Testis (tissue), 2 donors: ENCODE results near the gene TBX18.

Experiments
- POLR2A ChIP-seq: fragments of 450-650 bp; IDR thresholded peaks from one replicate; pipeline ENCODE4 v1.6.1; 2017; ENCODE audit warnings: antibody characterized with exemption, mild to moderate bottlenecking, moderate library complexity
- TF ChIP-seq, protein P1 (sequence below), 3 experiments: fragments of 450-650 bp in 2 of 3; fragments of 200-600 bp in 1 of 3; sonication (generic) in 1 of 3; IDR thresholded peaks; one replicate each; pipeline ENCODE4 v1.5.1; 2016 to 2019; ENCODE audit warnings: antibody characterized with exemption in 3 of 3, mild to moderate bottlenecking in 2 of 3, moderate library complexity in 1 of 3

DNA sequence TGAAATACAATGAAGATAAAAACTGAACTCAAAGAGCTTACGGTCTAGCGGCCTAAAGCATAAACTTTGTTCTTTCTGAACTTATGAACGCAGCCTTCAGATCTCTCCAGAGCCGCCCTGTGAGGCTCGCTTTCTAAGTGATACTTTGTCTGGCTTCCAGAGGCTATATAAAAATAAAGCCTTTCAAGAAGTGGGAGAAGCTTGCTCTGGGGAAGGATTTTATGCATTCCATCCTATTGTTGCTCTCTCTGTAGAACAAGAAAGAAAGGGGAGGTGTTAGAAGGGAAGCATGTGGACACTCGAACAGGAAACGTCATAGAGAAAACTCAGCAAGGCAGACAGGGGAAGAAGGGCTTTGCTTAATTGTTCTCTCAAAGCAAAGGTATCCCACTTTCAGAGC, 77.0 kb downstream of the TBX18 start:
- TF ChIP-seq POLR2A, result no peak
- TF ChIP-seq, protein P1, sequence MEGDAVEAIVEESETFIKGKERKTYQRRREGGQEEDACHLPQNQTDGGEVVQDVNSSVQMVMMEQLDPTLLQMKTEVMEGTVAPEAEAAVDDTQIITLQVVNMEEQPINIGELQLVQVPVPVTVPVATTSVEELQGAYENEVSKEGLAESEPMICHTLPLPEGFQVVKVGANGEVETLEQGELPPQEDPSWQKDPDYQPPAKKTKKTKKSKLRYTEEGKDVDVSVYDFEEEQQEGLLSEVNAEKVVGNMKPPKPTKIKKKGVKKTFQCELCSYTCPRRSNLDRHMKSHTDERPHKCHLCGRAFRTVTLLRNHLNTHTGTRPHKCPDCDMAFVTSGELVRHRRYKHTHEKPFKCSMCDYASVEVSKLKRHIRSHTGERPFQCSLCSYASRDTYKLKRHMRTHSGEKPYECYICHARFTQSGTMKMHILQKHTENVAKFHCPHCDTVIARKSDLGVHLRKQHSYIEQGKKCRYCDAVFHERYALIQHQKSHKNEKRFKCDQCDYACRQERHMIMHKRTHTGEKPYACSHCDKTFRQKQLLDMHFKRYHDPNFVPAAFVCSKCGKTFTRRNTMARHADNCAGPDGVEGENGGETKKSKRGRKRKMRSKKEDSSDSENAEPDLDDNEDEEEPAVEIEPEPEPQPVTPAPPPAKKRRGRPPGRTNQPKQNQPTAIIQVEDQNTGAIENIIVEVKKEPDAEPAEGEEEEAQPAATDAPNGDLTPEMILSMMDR (IDR thresholded peaks at IDR 0.05), result no peak
